Measurements from ENCODE around the gene LRFN2. TPM values are rescaled to one million over a fixed set of nuclear protein-coding genes. Genes with fewer than 3 reads are reported as not detected.

LRFN2 gene
- total and polyA plus RNA-seq, 4 donors, result under 0.01 to 0.01 TPM; not detected in 2

GRCh38 chr6:40484066-40484465 lies 103.1 kb downstream of the LRFN2 start:
- Histone ChIP-seq H3K9ac (ENCODE audit: low read depth in 1 of 2, low read length in 2 of 2) (no peak overlapping the region), H3K27ac (ENCODE audit: low read depth in 1 of 2, low read length in 2 of 2) (no peak overlapping the region), H3K36me3 (ENCODE audit: control insufficient read depth in 4 of 4, insufficient read depth in 3 of 4, low read depth in 1 of 4, low read length in 3 of 4) (no peaks in the 10 kb centered on the region), H3K27me3 (ENCODE audit: control insufficient read depth in 4 of 4, insufficient read depth in 4 of 4, low read length in 3 of 4) (no peaks in the 10 kb centered on the region), H3K4me1 (ENCODE audit: control insufficient read depth in 4 of 4, insufficient read depth in 4 of 4, low read length in 3 of 4) (no peaks in the 10 kb centered on the region), H3K4me3 (ENCODE audit: low read depth in 1 of 3, low read length in 3 of 3) (no peak overlapping the region), H3K9me3 (ENCODE audit: control insufficient read depth in 4 of 4, low read length in 3 of 4) (no peaks in the 10 kb centered on the region)
- 91% methylated on average over 7 of the region's 7 CpGs for WGBS
- DNase-seq (ENCODE audit: low spot score), result no peak
- TF ChIP-seq ATF3 (IDR thresholded peaks at IDR 0.05) (no peak), YY1 (IDR thresholded peaks at IDR 0.05) (no peak), RAD21 (IDR thresholded peaks at IDR 0.05) (no peak), JUND (IDR thresholded peaks at IDR 0.05) (no peak), CTCF (IDR thresholded peaks at IDR 0.05; ENCODE audit: low read depth, low read length, missing input control) (no peak), NR2F2 (IDR thresholded peaks at IDR 0.05) (no peak), TAF1 (conservative IDR thresholded peaks at IDR 0.05) (no peak)

- H3K9ac ChIP-seq (ENCODE audit: low read depth in 1 of 2, low read length in 2 of 2), result no peak overlapping the region
- TF ChIP-seq FOXA2 (IDR thresholded peaks at IDR 0.05) (no peak), CTCF (IDR thresholded peaks at IDR 0.05; ENCODE audit: low read depth, low read length, missing input control) (no peak), SP1 (IDR thresholded peaks at IDR 0.05) (no peak), JUND (IDR thresholded peaks at IDR 0.05) (no peak), RAD21 (IDR thresholded peaks at IDR 0.05) (no peak), GABPA (IDR thresholded peaks at IDR 0.05 in 1 of 2, conservative IDR thresholded peaks at IDR 0.05 in 1 of 2) (no peak), YY1 (IDR thresholded peaks at IDR 0.05) (no peak), FOXA1 (IDR thresholded peaks at IDR 0.05) (no peak), NR2F2 (IDR thresholded peaks at IDR 0.05) (no peak), ZBTB33 (IDR thresholded peaks at IDR 0.05) (no peak), MAX (IDR thresholded peaks at IDR 0.05) (no peak), HNF4G (IDR thresholded peaks at IDR 0.05) (no peak), RXRA (IDR thresholded peaks at IDR 0.05) (no peak), TAF1 (conservative IDR thresholded peaks at IDR 0.05) (no peak), REST (IDR thresholded peaks at IDR 0.05) (no peak), EGR1 (IDR thresholded peaks at IDR 0.05; ENCODE audit: low read depth in 2 of 2) (no peak), ATF3 (IDR thresholded peaks at IDR 0.05) (no peak), HNF4A (conservative IDR thresholded peaks at IDR 0.05) (no peak)
- H3K9me3 ChIP-seq (ENCODE audit: control insufficient read depth in 4 of 4, low read length in 3 of 4), result no peaks in the 10 kb centered on the region
- no peak overlapping the region for H3K27ac ChIP-seq (ENCODE audit: low read depth in 1 of 2, low read length in 2 of 2)
- H3K4me1 ChIP-seq (ENCODE audit: control insufficient read depth in 4 of 4, insufficient read depth in 4 of 4, low read length in 3 of 4), result no peaks in the 10 kb centered on the region
- peaks cover 0 to 2% (median under 1%) of the 10 kb centered on the region in 4 donors for H3K27me3 ChIP-seq (ENCODE audit: control insufficient read depth in 4 of 4, insufficient read depth in 4 of 4, low read length in 3 of 4)
- no peak overlapping the region for H3K4me3 ChIP-seq (ENCODE audit: low read depth in 1 of 3, low read length in 3 of 3)
- no peak for DNase-seq (ENCODE audit: low spot score)
- 77% methylated on average over 7 of the region's 7 CpGs for WGBS
- no peaks in the 10 kb centered on the region for H3K36me3 ChIP-seq (ENCODE audit: control insufficient read depth in 4 of 4, insufficient read depth in 3 of 4, low read depth in 1 of 4, low read length in 3 of 4)
These were observed 104.6 kb downstream of the LRFN2 start for GRCh38 chr6:40482532-40482931.
